Hepatocyte (in vitro differentiated cells): ENCODE data around the gene INS.

Experiments used
- CTCF ChIP-seq: fragments of 200-600 bp; sonication (generic); IDR thresholded peaks from 2 replicates; pipeline ENCODE4 v1.5.1; 2016; ENCODE audit warnings: antibody characterized with exemption, mild to moderate bottlenecking; ENCODE audit not compliant: poor library complexity
- EZH2 ChIP-seq: fragments of 200-600 bp; sonication (generic); IDR thresholded peaks from 2 replicates; pipeline ENCODE4 v1.6.1; 2016; ENCODE audit warnings: antibody characterized with exemption, mild to moderate bottlenecking, borderline replicate concordance
- EZH2phosphoT487 ChIP-seq: fragments of 200-600 bp; sonication (generic); IDR thresholded peaks from one replicate; pipeline ENCODE4 v1.6.1; 2018; ENCODE audit warnings: antibody characterized with exemption, mild to moderate bottlenecking, low read depth, moderate library complexity; ENCODE audit not compliant: unreplicated experiment, severe bottlenecking

DNA sequence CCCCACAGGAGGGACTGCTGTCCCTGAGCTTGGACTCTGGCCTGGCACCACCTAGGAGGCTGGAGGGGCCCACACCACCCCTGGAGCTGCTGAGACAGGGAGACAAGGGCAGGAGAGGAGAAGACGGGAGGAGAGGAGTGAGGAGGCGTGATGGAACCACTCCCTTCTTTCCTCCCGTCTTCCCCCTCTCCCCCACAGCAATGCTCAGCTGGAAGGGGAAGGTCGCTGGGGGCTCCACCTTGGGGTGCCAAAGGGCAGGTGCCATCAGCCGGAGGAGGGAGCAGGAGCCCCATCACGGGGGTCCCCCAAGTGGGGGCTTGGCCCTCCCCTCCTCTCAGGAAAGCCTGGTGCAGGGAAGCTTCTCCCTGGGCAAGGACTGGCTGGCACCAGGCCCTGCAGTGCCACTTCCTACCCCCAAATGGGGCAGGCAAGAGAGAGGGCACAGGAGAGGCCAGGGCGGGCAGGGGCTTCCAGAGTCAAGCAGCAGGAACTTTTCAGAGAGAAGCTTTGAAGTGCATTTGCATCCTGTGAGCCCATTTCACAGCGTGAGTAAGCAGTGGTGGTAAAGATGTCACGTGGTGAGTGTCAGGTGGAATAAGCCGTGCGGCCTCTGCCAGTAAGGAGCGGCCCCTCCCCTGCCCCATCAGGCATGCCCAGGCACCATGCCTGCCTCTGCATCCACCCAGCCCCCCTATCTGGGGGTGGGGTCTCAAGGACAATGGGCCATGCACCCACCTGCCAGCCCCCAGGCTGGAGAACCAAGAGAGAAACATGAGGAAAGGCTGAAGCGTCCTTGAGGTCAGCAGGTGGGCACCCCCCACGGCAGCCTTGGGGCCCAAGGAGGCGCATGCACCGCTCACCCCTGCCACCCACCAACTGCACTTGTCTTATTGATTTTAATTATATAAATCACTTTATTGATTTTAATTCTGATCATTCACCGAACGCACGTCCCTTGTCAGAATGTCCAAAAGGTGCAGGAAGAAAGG lies 26.7 kb downstream of the INS start:
- TF ChIP-seq CTCF (no peak), EZH2 (no peak), EZH2phosphoT487 (no peak)
